Stromal cell of bone marrow (primary cell): ENCODE data around the gene EVC.
"Not testable (repeated sequence)": the region's sequence is repeated elsewhere in the genome, so short reads cannot be mapped to it uniquely, and the experiment has no call there.

Experiments
- DNase-seq: peaks from one replicate; pipeline ENCODE4 v3.0.0-alpha.2; 2012; ENCODE audit warnings: low read depth

The EVC gene

DNA sequence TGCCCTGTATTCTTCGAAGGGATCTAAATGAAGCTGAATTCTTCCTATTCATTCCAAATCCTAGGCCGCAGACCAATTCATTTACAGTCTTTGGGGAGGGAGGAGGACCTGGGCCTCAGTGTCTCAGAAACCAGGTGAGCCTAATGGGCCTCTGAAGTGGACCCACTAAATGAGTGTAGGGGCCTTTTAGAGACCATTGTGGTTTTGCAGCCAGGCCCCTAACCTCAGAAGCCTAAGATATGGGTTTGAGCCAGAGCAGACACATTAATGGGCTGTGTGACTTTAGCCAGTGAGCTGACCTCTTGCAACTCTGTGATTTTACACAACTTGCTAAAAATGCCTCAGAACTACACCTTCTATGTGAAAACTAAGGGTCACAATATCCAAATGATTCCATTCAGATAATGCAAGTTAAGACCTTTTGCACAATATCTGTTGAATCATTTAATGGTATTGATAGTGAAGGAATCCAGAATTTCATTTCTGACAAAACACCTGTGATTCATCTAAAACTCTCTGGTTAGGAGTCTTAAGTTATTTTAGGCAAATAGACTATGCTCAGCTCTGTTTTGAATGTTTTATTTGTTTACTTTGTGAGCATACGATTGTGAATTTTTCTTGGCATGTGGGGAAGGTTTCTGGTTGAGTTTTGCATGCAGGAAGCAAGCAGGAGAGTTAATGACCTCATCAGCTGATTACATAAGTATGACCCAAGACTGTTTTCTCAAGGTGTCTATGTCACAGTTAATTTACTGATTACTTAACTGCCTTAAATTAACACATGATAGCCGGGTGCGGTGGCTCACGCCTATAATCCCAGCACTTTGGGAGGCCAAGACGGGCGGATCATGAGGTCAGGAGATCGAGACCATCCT, 75.0 kb downstream of the EVC start:
- DNase-seq, result peak; percentile 61

DNA sequence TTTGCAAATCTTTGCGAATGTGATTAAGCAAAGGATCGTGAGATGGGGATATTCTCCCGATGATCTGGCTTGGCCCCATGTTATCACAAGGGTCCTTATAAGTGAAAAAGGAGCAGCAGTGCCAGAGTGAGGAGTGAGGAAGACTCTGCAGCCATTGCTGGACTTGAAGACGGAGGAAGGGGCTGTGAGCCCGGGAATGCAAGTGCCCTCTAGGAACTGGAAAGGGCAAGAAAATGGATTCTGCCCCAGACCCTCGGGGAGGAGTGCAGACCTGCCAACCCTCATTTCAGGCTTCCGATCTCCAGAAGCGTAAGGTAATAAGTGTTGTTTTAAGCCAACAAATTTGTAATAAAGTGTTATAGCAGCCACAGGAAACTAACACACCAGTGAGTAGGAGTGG, 76.3 kb downstream of the EVC start:
- DNase-seq, result no peak

DNA sequence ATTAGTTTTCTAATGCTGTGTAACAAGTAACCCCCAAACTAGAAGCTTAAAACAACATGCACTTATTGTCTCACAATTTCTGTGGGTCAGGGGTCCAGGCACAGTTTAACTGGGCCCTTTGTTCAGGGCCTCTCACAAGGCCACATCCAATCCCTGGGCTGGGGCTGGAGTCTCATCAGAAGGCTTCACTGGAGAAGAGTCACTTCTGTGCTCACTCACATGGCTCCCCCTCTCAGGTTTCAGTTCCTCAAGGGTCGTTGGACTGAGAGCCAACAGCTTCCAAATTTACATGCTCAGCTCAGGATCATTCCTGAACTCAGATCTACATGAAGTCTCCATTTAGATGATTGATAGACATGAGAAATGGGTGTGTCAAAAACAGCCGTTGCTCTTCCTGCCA, 77.1 kb downstream of the EVC start:
- no peak for DNase-seq

DNA sequence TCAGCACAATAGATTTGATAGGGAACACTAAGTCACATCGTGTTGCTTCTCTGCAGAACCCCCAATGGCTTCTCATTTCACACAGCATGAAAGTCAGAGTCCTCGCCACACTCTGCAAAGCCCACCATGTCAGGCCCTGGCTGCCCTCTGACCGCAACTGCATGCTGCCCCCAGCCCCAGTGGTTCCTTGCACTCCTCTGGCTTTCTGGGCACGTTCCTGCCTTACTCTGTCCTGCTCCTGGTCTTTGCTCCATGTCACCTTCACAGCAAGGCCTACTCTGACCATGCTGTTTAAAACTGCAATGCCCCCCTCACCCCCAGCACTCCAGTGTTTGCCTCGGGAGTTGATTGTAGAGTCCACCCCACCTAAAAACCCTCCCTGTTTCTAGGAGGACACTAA, 78.1 kb downstream of the EVC start:
- DNase-seq, result no peak

DNA sequence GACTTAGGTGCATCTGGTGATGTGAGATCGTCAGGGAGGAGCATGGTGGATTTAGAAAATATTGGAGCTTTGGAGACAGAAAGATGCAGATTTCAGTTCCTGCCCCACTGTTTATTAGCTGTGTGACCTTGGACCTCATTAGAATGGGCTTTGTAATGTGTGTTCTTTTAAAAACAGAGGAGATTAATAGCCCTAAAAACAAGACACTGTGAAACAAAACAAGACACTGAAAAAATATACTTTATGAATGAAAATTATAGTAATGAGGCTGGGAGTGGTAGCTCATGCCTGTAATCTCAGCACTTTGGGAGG, 79.5 kb downstream of the EVC start:
- DNase-seq, result no peak

DNA sequence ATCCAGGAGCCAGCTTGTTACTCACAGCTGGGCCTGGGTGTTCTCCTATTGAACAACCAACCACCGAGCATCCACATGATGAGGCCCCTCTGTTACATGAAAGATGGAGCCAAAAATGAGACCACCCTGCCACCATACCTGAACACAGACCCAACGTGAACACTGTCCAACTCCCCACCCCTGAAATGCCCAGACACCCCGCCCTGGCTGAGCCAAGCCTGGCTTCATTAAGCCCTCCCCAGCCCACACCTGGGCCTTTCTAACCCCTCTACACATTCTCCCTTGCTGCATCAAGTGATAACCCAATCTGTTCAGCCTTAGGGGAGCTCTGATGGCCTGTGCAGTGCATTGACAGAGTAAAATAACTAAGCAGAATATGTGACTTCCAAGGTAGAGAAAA, 80.7 kb downstream of the EVC start:
- no peak for DNase-seq

DNA sequence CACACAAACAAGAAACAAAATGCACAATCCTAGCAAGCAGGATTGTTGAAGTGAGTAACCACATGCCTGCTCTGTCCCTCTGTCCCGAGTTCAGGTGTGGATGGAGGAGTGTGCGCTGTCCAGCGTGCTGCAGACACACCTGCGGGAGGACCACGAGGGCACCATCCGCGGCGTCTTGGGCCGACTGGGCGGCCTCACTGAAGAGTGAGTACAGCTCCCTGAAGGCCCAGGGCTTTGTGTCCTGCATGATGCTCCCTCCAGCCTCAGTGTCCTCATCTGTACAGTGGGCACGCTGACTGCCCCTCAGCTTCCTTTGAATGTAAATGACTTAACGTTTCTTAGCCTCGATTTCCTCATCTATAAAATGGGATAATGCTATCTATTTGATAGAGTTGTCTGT, 82.5 kb downstream of the EVC start:
- DNase-seq, result no peak

DNA sequence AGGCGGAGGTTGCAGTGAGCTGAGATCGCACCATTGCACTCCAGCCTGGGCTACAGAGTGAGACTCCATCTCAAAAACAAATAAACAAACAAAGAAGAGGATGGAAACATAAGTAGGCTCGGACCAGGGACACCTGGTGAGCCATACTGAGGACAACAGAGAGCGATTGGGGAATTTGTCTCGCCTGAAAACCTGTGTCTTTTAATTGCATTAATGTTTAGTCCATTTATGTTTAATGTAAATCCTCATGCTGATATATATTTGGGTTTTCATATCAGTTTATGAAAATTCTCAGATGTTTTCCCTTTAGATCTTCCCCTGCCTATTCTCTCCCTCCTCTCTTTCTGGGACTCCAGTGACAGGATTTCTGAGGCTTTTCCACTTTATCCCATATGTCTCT, 84.6 kb downstream of the EVC start:
- no peak for DNase-seq

DNA sequence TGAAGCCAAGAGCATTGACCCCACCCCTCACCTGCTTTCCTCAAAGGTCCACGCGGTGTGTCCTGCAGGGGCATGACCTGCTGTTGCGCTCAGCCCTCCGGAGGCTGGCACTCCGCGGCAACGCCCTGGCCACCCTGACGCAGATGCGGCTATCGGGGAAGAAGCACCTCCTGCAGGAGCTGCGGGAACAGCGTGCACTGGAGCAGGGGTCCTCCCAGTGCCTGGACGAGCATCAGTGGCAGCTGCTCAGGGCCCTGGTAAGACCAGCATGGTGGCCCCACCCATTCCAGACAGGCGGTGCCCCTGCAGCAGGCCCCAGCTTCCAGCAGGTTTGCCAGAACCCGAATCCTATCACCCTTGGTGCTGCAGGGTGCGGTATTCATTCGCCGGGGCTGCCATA, 86.0 kb downstream of the EVC start:
- no peak for DNase-seq

DNA sequence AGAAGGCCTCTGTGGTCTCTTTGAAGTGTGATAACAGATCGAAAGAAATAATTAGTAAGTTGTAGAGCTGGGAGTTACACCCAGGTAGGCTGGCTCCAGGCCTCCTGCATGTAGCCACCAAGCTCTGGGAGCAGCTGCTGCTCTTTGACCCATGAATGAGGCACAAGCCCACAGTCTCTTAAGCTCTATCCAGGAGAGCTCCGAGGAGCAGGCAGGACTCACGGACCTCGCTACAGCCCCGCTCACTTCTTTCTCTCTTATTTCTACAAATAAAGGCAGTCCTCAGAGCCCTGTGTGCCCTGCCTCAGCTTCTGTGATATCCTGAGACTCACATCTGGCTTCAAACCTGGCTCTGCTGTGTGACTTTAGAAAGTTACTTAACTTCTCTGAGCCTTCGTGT, 86.9 kb downstream of the EVC start:
- no peak for DNase-seq

DNA sequence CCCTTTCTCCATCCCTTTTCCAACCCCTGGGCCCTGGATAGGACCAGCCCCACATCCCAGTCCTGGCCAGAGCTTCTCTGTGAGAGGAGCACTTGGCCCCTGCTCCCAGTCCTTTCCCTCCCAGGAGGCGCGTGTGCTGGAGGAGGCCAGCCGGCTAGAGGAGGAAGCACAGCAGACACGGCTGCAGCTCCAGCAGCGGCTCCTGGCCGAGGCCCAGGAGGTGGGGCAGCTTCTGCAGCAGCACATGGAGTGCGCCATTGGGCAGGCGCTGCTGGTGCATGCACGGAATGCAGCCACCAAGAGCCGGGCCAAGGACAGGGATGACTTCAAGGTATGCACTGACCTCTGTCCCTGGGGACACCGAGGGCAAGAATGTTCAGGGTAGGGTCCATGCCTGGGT, 87.5 kb downstream of the EVC start:
- no peak for DNase-seq

DNA sequence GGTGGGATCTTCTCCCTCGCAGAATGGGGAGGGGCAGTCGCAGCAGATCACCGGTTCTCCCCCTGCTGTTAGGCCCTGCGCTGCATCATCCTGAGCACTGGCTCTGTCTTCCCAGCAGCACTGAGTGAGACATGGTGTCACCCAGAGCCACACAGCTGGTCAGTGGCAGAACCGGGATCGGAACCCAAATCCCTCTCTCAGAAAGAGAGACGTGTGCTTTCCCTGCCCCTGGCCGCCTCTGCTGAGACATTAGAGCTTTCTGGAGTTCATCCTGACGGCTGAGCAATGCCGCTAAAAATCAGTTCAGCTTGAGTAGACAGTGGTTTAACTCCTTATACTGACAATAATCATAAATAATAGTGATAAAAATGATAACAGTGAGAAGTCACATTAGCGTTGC, 87.9 kb downstream of the EVC start:
- DNase-seq, result no peak

DNA sequence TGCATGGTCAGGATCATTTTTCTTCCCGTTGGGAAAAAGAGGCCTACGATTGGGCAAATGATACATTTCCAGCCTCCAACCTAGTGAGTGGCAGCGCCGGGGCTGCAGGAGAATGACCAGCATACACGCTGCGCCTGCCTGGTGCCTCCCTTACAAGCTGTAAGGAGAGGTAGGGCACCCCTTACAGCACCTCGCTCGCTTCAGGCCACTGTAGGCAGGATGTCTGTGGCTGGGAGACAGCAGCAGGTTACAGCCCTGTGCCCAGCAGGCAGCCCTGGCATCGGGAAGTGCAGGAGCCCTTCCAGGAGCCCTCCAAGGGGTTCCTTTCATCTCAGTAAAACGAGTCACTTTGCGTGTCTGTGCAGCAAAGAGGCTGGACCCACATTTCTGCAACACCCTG, 88.4 kb downstream of the EVC start:
- no peak for DNase-seq

DNA sequence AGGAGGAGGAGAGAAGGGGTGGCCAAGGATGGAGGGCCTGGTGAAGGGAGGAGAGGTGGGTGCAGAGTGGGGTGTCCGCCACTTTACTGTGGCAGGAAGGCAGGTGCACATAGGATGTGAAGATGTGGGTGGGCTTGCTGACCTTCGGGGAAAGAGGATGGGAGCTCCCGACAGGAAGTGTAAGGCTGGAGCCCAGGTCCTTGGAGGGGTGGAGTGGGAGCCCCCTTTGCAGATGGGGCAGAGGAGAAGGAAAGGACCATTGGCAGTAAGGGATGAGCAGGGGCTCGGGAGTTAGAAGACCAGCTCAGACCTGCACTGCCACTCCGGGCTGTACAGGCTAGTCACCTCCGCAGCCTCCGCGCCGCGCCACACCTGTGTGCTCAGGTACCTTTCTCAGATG, 89.5 kb downstream of the EVC start:
- DNase-seq, result no peak

DNA sequence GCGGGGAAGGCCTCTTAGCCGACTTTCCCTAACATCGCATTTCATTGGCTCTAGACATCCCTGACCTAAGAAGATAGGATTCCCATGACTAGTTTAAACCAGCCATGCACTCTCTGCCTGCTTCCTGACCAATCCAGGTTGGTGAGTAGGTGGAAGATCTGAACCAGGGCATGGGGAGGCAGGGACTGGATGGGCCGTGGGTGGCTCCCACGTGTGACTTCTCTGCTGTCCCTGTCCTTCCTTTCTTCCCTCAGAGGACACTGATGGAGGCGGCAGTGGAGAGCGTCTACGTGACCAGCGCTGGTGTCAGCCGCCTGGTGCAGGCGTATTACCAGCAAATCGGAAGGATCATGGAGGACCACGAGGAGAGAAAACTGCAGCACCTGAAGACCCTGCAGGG, 90.7 kb downstream of the EVC start:
- DNase-seq, result no peak

DNA sequence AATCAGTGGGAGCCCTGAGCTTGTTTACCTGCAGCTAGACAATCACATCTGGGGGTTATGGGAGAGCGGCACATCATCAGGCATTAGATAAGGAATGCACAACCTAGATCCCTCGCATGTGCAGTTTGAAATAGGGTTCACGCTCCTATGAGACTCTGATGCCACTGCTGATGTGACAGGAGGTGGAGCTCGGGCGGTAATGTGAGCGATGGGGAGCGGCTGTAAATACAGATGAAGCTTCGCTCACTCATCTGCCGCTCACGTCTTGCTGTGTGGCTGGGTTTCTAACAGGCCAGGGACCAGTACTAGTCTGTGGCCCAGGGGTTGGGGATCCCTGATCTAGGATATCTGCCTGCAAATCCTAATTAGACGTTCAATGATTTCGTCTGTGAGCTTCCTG, 91.6 kb downstream of the EVC start:
- no peak for DNase-seq

DNA sequence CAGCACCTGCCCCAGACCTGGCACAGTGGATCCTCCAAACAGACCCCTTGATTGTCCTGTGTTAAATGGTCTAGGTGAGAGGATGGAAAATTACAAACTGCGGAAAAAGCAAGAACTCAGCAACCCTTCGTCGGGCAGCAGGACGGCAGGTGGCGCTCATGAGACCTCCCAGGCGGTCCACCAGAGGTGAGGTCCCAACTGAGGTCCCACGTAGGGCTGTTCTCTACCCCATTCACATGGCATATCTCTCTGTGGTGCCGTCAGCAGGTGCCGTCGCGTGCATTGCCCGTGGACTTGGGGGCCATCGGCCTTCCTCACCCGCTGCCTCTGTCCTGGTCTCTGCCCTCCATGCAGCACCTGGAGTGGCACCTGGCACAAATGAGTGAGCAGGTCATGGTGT, 93.7 kb downstream of the EVC start:
- DNase-seq, result no peak

DNA sequence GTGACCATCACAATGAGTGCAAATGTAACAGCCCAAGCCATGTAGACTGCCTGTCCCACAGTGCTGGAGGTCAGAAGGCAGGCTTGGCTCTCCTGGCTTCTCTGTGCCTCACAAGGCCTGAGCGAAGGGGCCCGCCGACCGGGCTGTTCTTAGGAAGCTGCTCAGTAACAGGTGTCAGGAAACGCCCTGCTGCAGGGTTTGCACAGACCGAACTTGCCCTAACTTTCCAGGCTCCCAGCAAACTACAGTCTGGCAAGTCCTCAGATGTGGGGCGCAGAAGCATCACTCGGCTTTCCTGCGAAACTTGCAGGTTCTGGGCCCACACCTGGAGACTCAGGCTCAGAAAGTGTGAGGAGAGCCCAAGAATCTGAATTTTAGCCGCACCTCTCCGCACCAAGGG, 94.3 kb downstream of the EVC start:
- no peak for DNase-seq

DNA sequence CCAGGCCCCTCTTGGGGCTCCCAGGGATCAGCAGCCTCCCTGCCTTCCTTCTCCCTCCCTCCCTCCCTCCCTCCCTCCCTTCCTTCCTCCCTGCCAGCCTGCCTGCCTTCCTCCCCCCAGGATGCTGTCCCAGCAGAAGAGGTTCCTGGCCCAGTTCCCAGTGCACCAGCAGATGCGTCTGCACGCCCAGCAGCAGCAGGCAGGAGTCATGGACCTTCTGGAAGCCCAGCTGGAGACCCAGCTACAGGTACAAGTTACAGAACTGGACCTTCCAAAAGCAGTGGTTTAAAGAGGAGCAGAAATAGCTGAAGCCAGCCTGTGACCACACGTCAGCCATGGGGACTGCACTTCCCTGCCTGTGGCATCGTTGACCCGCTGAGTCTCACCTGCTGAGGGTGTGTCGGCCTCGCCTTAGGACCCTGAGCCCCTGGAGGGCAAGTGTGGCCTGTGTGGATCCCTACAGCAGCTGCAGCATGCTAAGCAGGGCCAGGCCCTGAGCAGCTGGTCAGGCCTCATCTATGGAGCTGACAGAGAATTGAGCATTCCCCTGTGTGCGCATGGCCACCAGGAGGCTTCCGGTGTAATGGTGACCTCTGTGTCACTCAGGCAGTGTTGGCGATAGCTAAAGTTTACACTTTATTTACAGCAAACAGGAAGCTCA, 97.2 kb downstream of the EVC start:
- no peak for DNase-seq

DNA sequence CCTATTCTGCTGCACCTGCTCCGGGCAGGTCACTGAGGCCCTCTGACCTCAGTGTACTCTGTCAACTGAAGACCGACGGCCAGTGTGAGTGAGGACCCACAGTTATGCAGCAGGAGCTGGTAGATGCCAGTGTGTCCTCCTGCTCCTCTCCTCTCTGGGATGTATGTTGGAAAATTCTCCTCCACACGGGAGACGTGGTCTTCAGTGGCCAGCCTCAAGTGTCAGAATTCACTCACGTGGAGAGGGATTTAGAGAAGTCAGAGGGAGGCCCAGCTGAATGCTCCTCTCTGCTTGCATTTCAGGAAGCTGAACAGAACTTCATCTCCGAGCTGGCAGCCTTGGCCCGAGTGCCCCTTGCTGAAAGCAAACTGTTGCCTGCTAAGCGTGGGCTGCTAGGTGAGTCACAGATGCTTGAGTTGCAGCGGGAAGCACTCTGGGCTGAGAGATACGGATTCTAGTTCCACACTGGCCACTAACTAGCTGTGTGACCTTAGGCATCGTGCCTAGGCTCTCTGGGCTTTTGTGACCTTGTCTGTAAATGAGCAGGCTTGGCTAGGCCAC, 98.3 kb downstream of the EVC start:
- no peak for DNase-seq

DNA sequence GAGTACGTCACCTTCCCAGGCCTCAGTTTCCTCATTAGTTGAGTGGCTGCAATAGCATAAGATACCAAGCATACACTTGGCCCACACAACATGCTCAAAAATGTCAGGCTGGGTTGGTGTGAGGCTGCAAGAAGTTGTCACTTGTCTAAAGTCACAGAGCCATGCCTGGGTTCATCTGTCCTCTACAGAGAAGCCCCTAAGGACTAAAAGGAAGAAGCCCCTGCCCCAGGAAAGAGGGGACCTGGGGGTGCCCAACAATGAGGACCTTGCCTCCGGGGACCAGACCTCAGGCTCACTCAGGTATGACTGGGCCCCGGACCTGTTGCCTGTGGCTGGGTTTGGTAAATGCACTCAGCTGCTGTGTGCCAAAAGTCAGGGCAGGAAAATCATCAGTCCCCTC, 99.2 kb downstream of the EVC start:
- no peak for DNase-seq

DNA sequence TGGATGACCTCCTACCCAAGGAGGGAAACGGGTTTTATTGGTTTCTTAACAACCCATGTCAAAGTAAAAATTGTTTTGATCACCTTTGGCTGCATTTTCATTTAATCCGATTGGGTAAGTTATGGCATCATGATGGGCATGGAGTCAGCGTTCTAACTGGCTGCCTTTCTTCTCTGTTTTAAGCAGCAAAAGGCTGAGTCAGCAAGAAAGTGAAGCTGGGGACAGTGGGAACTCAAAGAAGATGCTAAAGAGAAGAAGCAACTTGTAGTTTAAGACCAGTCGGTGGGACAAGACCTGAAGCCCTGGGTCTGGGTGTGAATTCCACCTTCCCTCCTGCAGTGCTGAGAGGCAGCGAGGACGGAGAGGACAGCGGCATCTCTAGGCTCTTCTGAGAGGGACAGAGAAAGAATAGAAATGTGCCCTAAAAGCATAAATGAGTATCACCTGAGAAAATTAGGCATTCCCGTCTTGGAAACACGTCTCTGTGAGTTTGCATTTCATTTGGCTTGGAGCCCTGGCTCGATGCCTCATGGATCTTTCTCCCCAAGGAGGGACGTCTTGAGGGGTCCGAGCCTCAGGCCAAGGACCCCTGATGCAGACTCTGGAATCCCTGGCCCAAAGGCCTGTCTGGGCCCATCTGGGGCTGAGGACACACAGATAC, 99.9 kb downstream of the EVC start:
- DNase-seq, result no peak

DNA sequence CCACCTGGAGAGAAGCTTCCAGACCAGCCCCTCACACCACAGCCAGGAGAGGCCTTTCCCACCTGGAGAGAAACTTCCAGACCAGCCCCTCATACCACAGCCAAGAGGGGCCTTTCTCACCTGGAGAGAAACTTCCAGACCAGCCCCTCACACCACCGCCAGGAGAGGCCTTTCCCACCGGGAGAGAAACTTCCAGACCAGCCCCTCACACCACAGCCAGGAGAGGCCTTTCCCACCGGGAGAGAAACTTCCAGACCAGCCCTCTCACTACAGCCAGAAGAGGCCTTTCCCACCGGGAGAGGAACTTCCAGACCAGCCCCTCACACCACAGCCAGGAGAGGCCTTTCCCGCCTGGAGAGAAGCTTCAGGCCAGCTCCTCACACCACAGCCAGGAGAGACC, 101.1 kb downstream of the EVC start:
- DNase-seq, result not testable (repeated sequence)
